HG03442 (cell line): Measurements from ENCODE around the gene STAT3.
"Not testable (repeated sequence)": the region's sequence is repeated elsewhere in the genome, so short reads cannot be mapped to it uniquely, and the experiment has no call there.

Experiments used
- ATAC-seq: cut with Tn5 transposase; IDR thresholded peaks from one replicate; pipeline ENCODE4 v1.9.1; 2021; ENCODE audit warnings: mild to moderate bottlenecking, moderate library complexity; ENCODE audit not compliant: unreplicated experiment

Gene STAT3

GRCh38 chr17:42388381-42389134 is at the start of gene STAT3:
STAT3 (minus strand) TSS chr17:42388442; CDS start chr17:42348516, 39,926 bp downstream.
- ATAC-seq: peak; percentile 86

GRCh38 chr17:42436391-42436790 is 48.1 kb upstream of the STAT3 start:
- ATAC-seq: no peak

- no peak for ATAC-seq
Observed at GRCh38 chr17:42431758-42432161, 43.5 kb upstream of the STAT3 start.

- no peak for ATAC-seq
Observed at GRCh38 chr17:42429726-42430447, 41.6 kb upstream of the STAT3 start.

- ATAC-seq: no peak
Observed at GRCh38 chr17:42428141-42428944, 40.1 kb upstream of the STAT3 start.

- no peak for ATAC-seq
Observed at GRCh38 chr17:42424991-42425610, 36.9 kb upstream of the STAT3 start.

GRCh38 chr17:42423766-42424165 is 35.5 kb upstream of the STAT3 start:
- no peak for ATAC-seq

- no peak for ATAC-seq
Observed at GRCh38 chr17:42422958-42423712, 34.9 kb upstream of the STAT3 start, which contains the start of gene CAVIN1. CAVIN1 (minus strand) TSS chr17:42423256; CDS start chr17:42423097, 159 bp downstream.

- ATAC-seq: no peak
Observed at GRCh38 chr17:42422412-42422957, 34.2 kb upstream of the STAT3 start.

- ATAC-seq: no peak
Observed at GRCh38 chr17:42421507-42422338, 33.5 kb upstream of the STAT3 start.

GRCh38 chr17:42421136-42421506 is 32.9 kb upstream of the STAT3 start:
- no peak for ATAC-seq

GRCh38 chr17:42417981-42418380 is 29.7 kb upstream of the STAT3 start:
- ATAC-seq: not testable (repeated sequence)

GRCh38 chr17:42414704-42415409 is 26.6 kb upstream of the STAT3 start:
- ATAC-seq: no peak

GRCh38 chr17:42413464-42414040 is 25.3 kb upstream of the STAT3 start:
- ATAC-seq: no peak

- ATAC-seq: no peak
Observed at GRCh38 chr17:42411905-42412679, 23.9 kb upstream of the STAT3 start.

GRCh38 chr17:42411361-42411760 is 23.1 kb upstream of the STAT3 start:
- ATAC-seq: no peak

- no peak for ATAC-seq
Observed at GRCh38 chr17:42410319-42410685, 22.1 kb upstream of the STAT3 start.
